OCI-LY7 (cell line): Measurements from ENCODE around the gene ZNF777. TPM values are rescaled to one million over a fixed set of nuclear protein-coding genes. Genes with fewer than 3 reads are reported as not detected.

ENCODE experiments used
- BruUV-seq: library from RNA; stranded (reverse); fragments of 400-500 nt; replicated peaks from 2 replicates; lab custom pipeline; 2021; lab: Mats Ljungman, UMichigan
- CTCF ChIA-PET: fragments of 300-600 bp; sonication (Branson Sonifier 250); formaldehyde crosslinking; loops from one replicate; lab custom pipeline; 2022; ENCODE audit warnings: antibody characterized with exemption; ENCODE audit not compliant: unreplicated experiment; lab: Charles Lee
- POLR2A ChIA-PET: fragments of 300-600 bp; sonication (Branson Sonifier 250); formaldehyde crosslinking; loops from one replicate; lab custom pipeline; 2022; ENCODE audit warnings: antibody characterized with exemption; lab: Charles Lee
- DNase-seq: peaks from one replicate; pipeline ENCODE4 v3.0.0-alpha.2; 2015; ENCODE audit warnings: low spot score
- H2AFZ ChIP-seq: fragments of 200-600 bp; sonication (generic), shearing (Covaris generic); 2 replicates; pipeline ENCODE4 v1.6.1; 2014; ENCODE audit warnings: mild to moderate bottlenecking, antibody characterized with exemption, low read length, moderate library complexity
- H3K27ac ChIP-seq: fragments of 200-600 bp; sonication (generic); 2 replicates; pipeline ENCODE4 v1.5.1; 2014; ENCODE audit warnings: mixed run types, low read depth, mild to moderate bottlenecking, moderate library complexity, low read length, inconsistent platforms; ENCODE audit not compliant: poor library complexity, severe bottlenecking
- H3K36me3 ChIP-seq: fragments of 200-600 bp; sonication (generic); 2 replicates; pipeline ENCODE4 v1.6.1; 2014; ENCODE audit warnings: mild to moderate bottlenecking, antibody characterized with exemption, low read length, moderate library complexity, mixed read lengths; ENCODE audit not compliant: insufficient read depth
- H3K4me1 ChIP-seq: fragments of 200-600 bp; sonication (generic); 2 replicates; pipeline ENCODE4 v1.5.1; 2014; ENCODE audit warnings: mild to moderate bottlenecking, low read length; ENCODE audit not compliant: insufficient read depth, poor library complexity, severe bottlenecking
- H3K4me2 ChIP-seq: fragments of 200-600 bp; sonication (generic); 2 replicates; pipeline ENCODE4 v1.6.1; 2014; ENCODE audit warnings: mild to moderate bottlenecking, low read length
- H3K4me3 ChIP-seq: fragments of 200-600 bp; sonication (generic); 2 replicates; pipeline ENCODE4 v1.5.1; 2014; ENCODE audit warnings: mild to moderate bottlenecking, low read depth, low read length; ENCODE audit not compliant: poor library complexity, severe bottlenecking
- H3K79me2 ChIP-seq: fragments of 200-600 bp; sonication (generic); 2 replicates; pipeline ENCODE4 v1.6.1; 2016; ENCODE audit warnings: low read depth, mild to moderate bottlenecking, low read length, moderate library complexity, mixed read lengths; ENCODE audit not compliant: insufficient read depth
- H3K9me2 ChIP-seq: fragments of 200-600 bp; sonication (generic); 2 replicates; pipeline ENCODE4 v1.6.1; 2016; ENCODE audit warnings: mild to moderate bottlenecking, low read length, mixed read lengths; ENCODE audit not compliant: insufficient read depth
- H3K9me3 ChIP-seq: fragments of 200-600 bp; sonication (generic); 2 replicates; pipeline ENCODE4 v1.6.1; 2014; ENCODE audit warnings: mild to moderate bottlenecking, mixed run types, low read length, mixed read lengths
- H4K20me1 ChIP-seq: fragments of 200-600 bp; sonication (generic); 2 replicates; pipeline ENCODE4 v1.6.1; 2014; ENCODE audit warnings: mild to moderate bottlenecking, antibody characterized with exemption, low read length, moderate library complexity, mixed read lengths; ENCODE audit not compliant: insufficient read depth
- CTCF ChIP-seq: fragments of 200-600 bp; sonication (generic); conservative IDR thresholded peaks from 2 replicates; pipeline ENCODE4 v1.5.1; 2014; ENCODE audit warnings: mild to moderate bottlenecking, antibody characterized with exemption, low read length, moderate library complexity, mixed read lengths
- EZH2phosphoT487 ChIP-seq: fragments of 200-600 bp; sonication (generic); IDR thresholded peaks from 2 replicates; pipeline ENCODE4 v1.6.1; 2018; ENCODE audit warnings: low read depth, borderline replicate concordance, mild to moderate bottlenecking, mixed run types, antibody characterized with exemption, low read length, moderate library complexity, mixed read lengths
- intact Hi-C: fragments of 100-400 bp; cut with micrococcal nuclease; formaldehyde crosslinking; loops from one replicate; pipeline ENCODE4 v1.10.0; 2022; ENCODE audit not compliant: unreplicated experiment
- total RNA-seq, 2 experiments: library from RNA; depleted of rRNA in 1 of 2; stranded (reverse); fragments of >200 nt in 1 of 2; shearing (Covaris generic) in 1 of 2; gene quantifications; 2 replicates each; pipeline ENCODE4 v1.2.3, GENCODE V29; 2014 to 2022

The ZNF777 gene
- total RNA-seq, 2 experiments from 2014 or later: 5.2 to 9.5 TPM

GRCh38 chr7:149385195-149385950, 75.5 kb downstream of the ZNF777 start:
- CTCF ChIA-PET: no interaction called here
- no peak for DNase-seq
- POLR2A ChIA-PET: interaction anchor here (0.6 to 0.7 kb wide), 4 partner anchors 9 to 262 kb away, joined by 4 to 6 read pairs (median 4); no protein-coding TSS in a partner anchor
- intact Hi-C loops: no loop called here
- Histone ChIP-seq H3K4me3 (no peak overlapping the region), H3K9me2 (no peaks in the 10 kb centered on the region), H3K4me1 (no peaks in the 10 kb centered on the region), H3K4me2 (no peak overlapping the region), H2AFZ (no peak overlapping the region), H3K9me3 (no peaks in the 10 kb centered on the region), H3K36me3 (no peaks in the 10 kb centered on the region), H3K79me2 (no peaks in the 10 kb centered on the region), H3K27ac (no peak overlapping the region), H4K20me1 (no peaks in the 10 kb centered on the region)
- TF ChIP-seq EZH2phosphoT487 (no peak), CTCF (no peak)
- no TSS peak for BruUV-seq

Other genes starting within 250 kb of the ZNF777 start
- 11.6 and 13.1 TPM in 2 replicates for gene ZNF212, start 221.4 kb downstream of the ZNF777 start, total RNA-seq (2014; rRNA removed; shearing (Covaris generic))
- 12.7 and 14.1 TPM in 2 replicates for gene ZNF212, start 221.4 kb downstream of the ZNF777 start, total RNA-seq (2022)
- gene ZNF783, start 198.9 kb downstream of the ZNF777 start, total RNA-seq (2014; rRNA removed; shearing (Covaris generic)): 10.5 and 13.1 TPM in 2 replicates
- 18.8 and 19.4 TPM in 2 replicates for gene ZNF783, start 198.9 kb downstream of the ZNF777 start, total RNA-seq (2022)
- 14.8 and 17.3 TPM in 2 replicates for gene ZNF746, start 36.7 kb upstream of the ZNF777 start, total RNA-seq (2014; rRNA removed; shearing (Covaris generic))
- 18.9 and 22.0 TPM in 2 replicates for gene ZNF746, start 36.7 kb upstream of the ZNF777 start, total RNA-seq (2022)